Right hindlimb (tissue), 1 donor: ENCODE results near the gene SRPK3.
"Not testable (repeated sequence)": the region's sequence is repeated elsewhere in the genome, so short reads cannot be mapped to it uniquely, and the experiment has no call there.

Source experiments
- DNase-seq: peaks from one replicate; pipeline ENCODE4 v3.0.0-alpha.2; 2018

The SRPK3 gene

GRCh38 chrX:153814591-153815315 lies 33.9 kb downstream of the SRPK3 start:
- DNase-seq = no peak

GRCh38 chrX:153816831-153817690 lies 36.2 kb downstream of the SRPK3 start:
- DNase-seq = no peak

GRCh38 chrX:153818064-153818463 lies 37.2 kb downstream of the SRPK3 start:
- DNase-seq = not testable (repeated sequence)

- no peak for DNase-seq
Observed at GRCh38 chrX:153818571-153819383, 37.9 kb downstream of the SRPK3 start.

GRCh38 chrX:153819384-153820040 lies 38.7 kb downstream of the SRPK3 start:
- no peak for DNase-seq

GRCh38 chrX:153820601-153821000 lies 39.8 kb downstream of the SRPK3 start:
- no peak for DNase-seq

- DNase-seq = no peak
Observed at GRCh38 chrX:153821066-153821465, 40.2 kb downstream of the SRPK3 start.

- DNase-seq = no peak
Observed at GRCh38 chrX:153824348-153824747, 43.5 kb downstream of the SRPK3 start.

- no peak for DNase-seq
Observed at GRCh38 chrX:153825042-153825441, 44.2 kb downstream of the SRPK3 start.

- no peak for DNase-seq
Observed at GRCh38 chrX:153827016-153827415, 46.2 kb downstream of the SRPK3 start.

GRCh38 chrX:153827903-153828302 lies 47.1 kb downstream of the SRPK3 start:
- no peak for DNase-seq

- DNase-seq = no peak
Observed at GRCh38 chrX:153828308-153828707, 47.5 kb downstream of the SRPK3 start.

GRCh38 chrX:153828723-153829548 lies 48.1 kb downstream of the SRPK3 start:
- no peak for DNase-seq

GRCh38 chrX:153829549-153829798 lies 48.6 kb downstream of the SRPK3 start:
- no peak for DNase-seq

GRCh38 chrX:153829799-153830639 lies 49.2 kb downstream of the SRPK3 start, which contains the start of gene PDZD4:
Gene PDZD4 (minus strand): TSS chrX:153830544. CDS start chrX:153830298, 246 bp downstream.
- no peak for DNase-seq

GRCh38 chrX:153830640-153831428 lies 50.0 kb downstream of the SRPK3 start:
- no peak for DNase-seq

GRCh38 chrX:153831429-153832150 lies 50.7 kb downstream of the SRPK3 start:
- no peak for DNase-seq

- DNase-seq = no peak
Observed at GRCh38 chrX:153832728-153833127, 51.9 kb downstream of the SRPK3 start.
